Esophagus squamous epithelium (tissue), 5 donors: ENCODE measurements around the gene ATRAID. TPM values are rescaled to one million over a fixed set of nuclear protein-coding genes. Genes with fewer than 3 reads are reported as not detected.

Experiments
- DNase-seq: peaks from one replicate; lab custom pipeline; 2025; lab: John Stamatoyannopoulos, UW
- H3K27ac ChIP-seq, 4 donors: fragments of 200-600 bp; sonication (generic); one replicate each; pipeline ENCODE4 v1.5.1; 2016 to 2019; ENCODE audit warnings: mild to moderate bottlenecking in 1 of 4
- H3K27me3 ChIP-seq, 4 donors: fragments of 200-600 bp; sonication (generic); 1 replicate in 3 of 4; 2 replicates in 1 of 4; pipeline versions ENCODE4 v1.5.1 to v1.6.0; 2017 to 2021; ENCODE audit warnings: antibody characterized with exemption in 1 of 4
- H3K36me3 ChIP-seq, 3 donors: fragments of 200-600 bp; sonication (generic); one replicate each; pipeline ENCODE4 v1.5.1; 2016 to 2019
- H3K4me1 ChIP-seq, 3 donors: fragments of 200-600 bp; sonication (generic); one replicate each; pipeline ENCODE4 v1.5.1; 2017 to 2019
- H3K4me3 ChIP-seq, 4 donors: fragments of 200-600 bp; sonication (generic); 1 replicate in 3 of 4; 2 replicates in 1 of 4; pipeline ENCODE4 v1.5.1; 2016 to 2019; ENCODE audit warnings: mild to moderate bottlenecking in 2 of 4, moderate library complexity in 1 of 4
- H3K9me3 ChIP-seq, 3 donors: fragments of 200-600 bp; sonication (generic); one replicate each; pipeline ENCODE4 v1.5.1; 2016 to 2019
- CTCF ChIP-seq, 6 experiments: fragments of 450-650 bp in 4 of 6; fragments of 200-600 bp in 2 of 6; sonication (generic) in 2 of 6; IDR thresholded peaks; one replicate each; pipeline ENCODE4 v1.5.1; 2016 to 2019; ENCODE audit warnings: antibody characterized with exemption in 6 of 6, mild to moderate bottlenecking in 4 of 6, moderate library complexity in 4 of 6
- POLR2A ChIP-seq, 4 donors: fragments of 450-650 bp; IDR thresholded peaks; one replicate each; pipeline ENCODE4 v1.6.1; 2017; ENCODE audit warnings: antibody characterized with exemption in 4 of 4, mild to moderate bottlenecking in 4 of 4, moderate library complexity in 3 of 4
- WGBS, 2 donors: methylation state at CpG; one replicate each; pipeline ENCODE4 v1.1.5; 2018; 5-methylcytosine and 5-hydroxymethylcytosine counted together
- intact Hi-C: fragments of 100-400 bp; cut with DNase I; formaldehyde crosslinking; loops from one replicate; pipeline ENCODE4 v1.15.0; 2022
- total RNA-seq, 4 donors: library from RNA; depleted of rRNA; stranded (reverse); fragments of >200 nt; gene quantifications; one replicate each; pipeline ENCODE4 v1.1.0, GENCODE V29; 2016
- donor health status: DM: yes; HTN: yes; CAD: no.

ATRAID gene
- total RNA-seq, 4 donors from 2014 or later, result 57.1 to 124 (median 91.0) TPM

DNA sequence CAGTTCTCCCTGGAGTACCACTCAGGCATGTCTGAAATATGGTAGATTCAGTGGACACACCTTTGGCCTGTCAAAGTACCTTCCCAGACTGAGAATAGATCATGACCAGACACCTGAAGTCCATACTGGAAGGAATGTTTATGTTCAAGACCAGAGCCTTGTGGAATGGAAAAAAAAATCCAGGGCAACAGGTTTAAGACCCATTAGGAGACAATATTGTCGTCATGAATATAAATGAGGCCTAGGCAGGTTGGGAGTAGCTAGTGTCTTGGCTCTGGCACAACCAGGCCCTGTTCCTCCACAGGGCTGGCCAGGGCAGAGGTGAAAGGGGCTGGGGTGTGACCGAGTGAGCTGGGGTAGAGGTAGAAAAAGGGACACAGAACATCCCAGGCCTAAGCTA, 13.2 kb upstream of the ATRAID start:
- no peak for DNase-seq
- TF ChIP-seq CTCF (IDR thresholded peaks at IDR 0.05) (no peak), POLR2A (IDR thresholded peaks at IDR 0.05) (no peak)
- Histone ChIP-seq H3K27ac (no peak overlapping the region), H3K36me3 (peaks cover 0 to 47% (median 5%) of the 10 kb centered on the region in 3 donors), H3K4me1 (no peaks in the 10 kb centered on the region), H3K27me3 (no peaks in the 10 kb centered on the region), H3K4me3 (no peak overlapping the region), H3K9me3 (no peaks in the 10 kb centered on the region)
- intact Hi-C loops, result no loop called here
- WGBS, 2 donors, result 70 to 86% methylated on average over 2 of the region's 2 CpGs

DNA sequence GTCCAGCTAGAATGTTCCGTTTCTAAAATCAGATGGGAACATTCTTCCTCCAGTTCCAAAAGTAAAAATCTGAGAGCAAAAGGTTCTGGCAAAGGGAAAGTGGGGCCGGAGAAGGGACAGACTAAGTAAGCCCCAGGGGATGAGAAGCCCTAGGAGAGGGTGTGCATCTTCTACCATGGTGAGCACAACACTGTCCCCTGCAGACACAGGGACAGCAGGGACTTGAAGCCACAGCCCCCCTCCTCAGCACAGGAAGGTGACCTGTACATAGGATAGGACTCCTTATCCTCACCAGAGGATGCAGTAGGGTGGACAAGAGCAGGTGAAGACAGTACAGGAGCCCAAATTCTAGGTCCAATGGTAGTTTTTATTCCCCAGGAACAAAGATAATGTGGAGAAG, 12.6 kb upstream of the ATRAID start:
- TF ChIP-seq POLR2A (IDR thresholded peaks at IDR 0.05), result no peak
- TF ChIP-seq CTCF (IDR thresholded peaks at IDR 0.05), result no peak
- Histone ChIP-seq H3K27ac (no peak overlapping the region), H3K27me3 (no peaks in the 10 kb centered on the region), H3K4me1 (no peaks in the 10 kb centered on the region), H3K4me3 (no peak overlapping the region), H3K9me3 (no peaks in the 10 kb centered on the region), H3K36me3 (peaks cover 0 to 53% (median 5%) of the 10 kb centered on the region in 3 donors)
- 70 to 79% methylated on average over 2 of the region's 2 CpGs for WGBS, 2 donors
- intact Hi-C loops, result no loop called here
- DNase-seq, result no peak

- no peak for DNase-seq
- H3K27me3 ChIP-seq, result no peaks in the 10 kb centered on the region
- H3K9me3 ChIP-seq, result no peaks in the 10 kb centered on the region
- TF ChIP-seq CTCF (IDR thresholded peaks at IDR 0.05), result no peak
- no peak for TF ChIP-seq POLR2A (IDR thresholded peaks at IDR 0.05)
- no peaks in the 10 kb centered on the region for H3K4me1 ChIP-seq
- no peak overlapping the region for H3K4me3 ChIP-seq
- intact Hi-C loops, result loop anchor here (5.0 kb wide), 1 partner anchor 99 kb away; no protein-coding TSS in a partner anchor
- 86 to 93% methylated on average over 3 to 5 of the region's 7 CpGs for WGBS, 2 donors
- H3K36me3 ChIP-seq, result peaks cover 0 to 78% (median 5%) of the 10 kb centered on the region in 3 donors
- no peak overlapping the region for H3K27ac ChIP-seq
These were observed 10.2 kb upstream of the ATRAID start for GRCh38 chr2:27201675-27202074.

- Histone ChIP-seq H3K36me3 (peaks cover 0 to 89% (median 10%) of the 10 kb centered on the region in 3 donors), H3K4me1 (no peaks in the 10 kb centered on the region), H3K27ac (no peak overlapping the region), H3K4me3 (no peak overlapping the region), H3K27me3 (no peaks in the 10 kb centered on the region), H3K9me3 (no peaks in the 10 kb centered on the region)
- intact Hi-C loops, result loop anchor here (5.0 kb wide), 1 partner anchor 101 kb away; no protein-coding TSS in a partner anchor
- 40 to 48% methylated on average over 2 of the region's 2 CpGs for WGBS, 2 donors
- TF ChIP-seq POLR2A (IDR thresholded peaks at IDR 0.05), result no peak
- no peak for TF ChIP-seq CTCF (IDR thresholded peaks at IDR 0.05)
- DNase-seq, result no peak
These were observed 9.0 kb upstream of the ATRAID start for GRCh38 chr2:27202854-27203253.

DNA sequence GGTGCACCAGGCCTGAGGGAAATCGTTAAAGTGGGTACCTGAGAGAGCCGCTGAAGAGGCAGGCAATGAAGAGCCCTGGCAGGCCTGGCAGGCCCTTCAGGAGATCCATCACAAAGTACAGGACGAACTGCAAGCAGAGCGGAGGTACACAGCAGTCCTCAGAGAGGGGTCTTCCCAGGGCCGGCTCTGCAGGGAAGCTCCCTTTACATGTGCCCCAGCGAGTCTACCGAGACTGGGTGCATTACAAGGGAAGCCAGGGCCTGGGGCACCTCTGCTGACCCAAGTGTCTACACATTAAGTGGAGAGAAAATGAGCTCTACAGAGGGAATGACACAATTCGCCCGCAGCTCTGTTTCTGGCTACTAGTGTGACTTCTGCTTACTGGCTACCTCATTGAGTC, 8.1 kb upstream of the ATRAID start:
- DNase-seq, result no peak
- WGBS, 2 donors, result 90 to 99% methylated on average over 6 to 7 of the region's 9 CpGs
- Histone ChIP-seq H3K27me3 (no peaks in the 10 kb centered on the region), H3K4me3 (no peak overlapping the region), H3K36me3 (peaks cover 0 to 98% (median 10%) of the 10 kb centered on the region in 3 donors), H3K9me3 (no peaks in the 10 kb centered on the region), H3K4me1 (no peaks in the 10 kb centered on the region), H3K27ac (no peak overlapping the region)
- intact Hi-C loops, result loop anchor here (5.0 kb wide), 1 partner anchor 101 kb away; no protein-coding TSS in a partner anchor
- TF ChIP-seq POLR2A (IDR thresholded peaks at IDR 0.05) (no peak), CTCF (IDR thresholded peaks at IDR 0.05) (no peak)
